ENCODE data around the gene AGTPBP1.

DNA sequence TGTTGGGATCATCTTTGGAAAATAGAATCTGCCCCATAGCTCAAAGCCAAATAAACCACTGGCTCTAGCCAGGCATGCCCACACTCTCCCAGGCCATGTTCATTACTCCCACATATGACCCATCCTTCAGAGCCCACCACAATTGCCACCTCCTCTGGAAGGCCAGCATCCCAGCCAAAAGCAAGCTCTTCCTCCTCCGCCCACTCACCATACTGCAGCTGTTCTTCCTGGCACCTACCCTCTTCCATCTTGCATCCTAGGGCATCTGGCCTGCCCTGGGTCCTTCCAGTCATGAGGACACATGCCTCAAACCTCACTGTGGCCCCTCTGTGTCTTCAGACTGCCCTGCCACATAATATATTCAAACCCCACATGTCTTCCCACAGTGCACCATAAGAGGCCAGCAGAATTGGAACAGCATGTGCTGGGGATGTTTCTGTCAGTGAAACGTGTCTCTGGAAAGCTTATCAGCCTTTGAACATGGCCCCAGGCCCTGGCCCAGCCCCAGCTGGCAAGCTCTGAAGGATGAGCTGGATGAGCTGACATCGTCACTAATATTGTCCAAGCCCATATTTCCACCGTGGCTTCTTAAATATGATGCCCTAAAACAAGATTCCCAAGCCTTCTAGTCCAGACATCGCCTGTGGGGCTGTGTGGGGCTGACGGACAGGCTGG is 230.8 kb downstream of the AGTPBP1 start:
- TF ChIP-seq, protein P1, sequence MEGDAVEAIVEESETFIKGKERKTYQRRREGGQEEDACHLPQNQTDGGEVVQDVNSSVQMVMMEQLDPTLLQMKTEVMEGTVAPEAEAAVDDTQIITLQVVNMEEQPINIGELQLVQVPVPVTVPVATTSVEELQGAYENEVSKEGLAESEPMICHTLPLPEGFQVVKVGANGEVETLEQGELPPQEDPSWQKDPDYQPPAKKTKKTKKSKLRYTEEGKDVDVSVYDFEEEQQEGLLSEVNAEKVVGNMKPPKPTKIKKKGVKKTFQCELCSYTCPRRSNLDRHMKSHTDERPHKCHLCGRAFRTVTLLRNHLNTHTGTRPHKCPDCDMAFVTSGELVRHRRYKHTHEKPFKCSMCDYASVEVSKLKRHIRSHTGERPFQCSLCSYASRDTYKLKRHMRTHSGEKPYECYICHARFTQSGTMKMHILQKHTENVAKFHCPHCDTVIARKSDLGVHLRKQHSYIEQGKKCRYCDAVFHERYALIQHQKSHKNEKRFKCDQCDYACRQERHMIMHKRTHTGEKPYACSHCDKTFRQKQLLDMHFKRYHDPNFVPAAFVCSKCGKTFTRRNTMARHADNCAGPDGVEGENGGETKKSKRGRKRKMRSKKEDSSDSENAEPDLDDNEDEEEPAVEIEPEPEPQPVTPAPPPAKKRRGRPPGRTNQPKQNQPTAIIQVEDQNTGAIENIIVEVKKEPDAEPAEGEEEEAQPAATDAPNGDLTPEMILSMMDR (IDR thresholded peaks at IDR 0.05): no peak
- TF ChIP-seq POLR2A (IDR thresholded peaks at IDR 0.05): no peak
